IPS DF 6.9 (cell line): ENCODE results near the gene FIP1L1.
"Not testable (repeated sequence)": the region's sequence is repeated elsewhere in the genome, so short reads cannot be mapped to it uniquely, and the experiment has no call there.

Experiments used
- DNase-seq: peaks from one replicate; pipeline ENCODE4 v3.0.0-alpha.2; 2013; ENCODE audit warnings: low read depth, low spot score
- H3K27ac ChIP-seq: one replicate; pipeline ENCODE4 v1.5.1; 2013; ENCODE audit warnings: low read length, control low read depth
- H3K27me3 ChIP-seq: 2 replicates; pipeline ENCODE4 v1.6.1; 2013; ENCODE audit warnings: mild to moderate bottlenecking, low read length; ENCODE audit not compliant: control insufficient read depth, insufficient read depth
- H3K36me3 ChIP-seq: 2 replicates; pipeline ENCODE4 v1.6.1; 2013; ENCODE audit warnings: low read length; ENCODE audit not compliant: control insufficient read depth, insufficient read depth
- H3K4me1 ChIP-seq: 2 replicates; pipeline ENCODE4 v1.6.1; 2013; ENCODE audit warnings: low read length; ENCODE audit not compliant: control insufficient read depth, insufficient read depth
- H3K4me3 ChIP-seq: 2 replicates; pipeline ENCODE4 v1.5.1; 2013; ENCODE audit warnings: mild to moderate bottlenecking, low read length
- H3K9me3 ChIP-seq: 2 replicates; pipeline ENCODE4 v1.6.1; 2013; ENCODE audit warnings: low read length, inconsistent platforms; ENCODE audit not compliant: control insufficient read depth, insufficient read depth
- WGBS: extraction: QIAGEN DNeasy Blood & Tissue Kit; methylation state at CpG from one replicate; pipeline ENCODE4 v1.1.7; 2013; ENCODE audit warnings: mixed read lengths, missing lambda C conversion rate; ENCODE audit not compliant: insufficient read length, insufficient coverage; 5-methylcytosine and 5-hydroxymethylcytosine counted together

Gene FIP1L1

GRCh38 chr4:53377319-53378170, at the start of gene FIP1L1:
Gene FIP1L1, plus strand, starts transcription at chr4:53377641. Its CDS starts 198 bp downstream, at chr4:53377839.
- no peaks in the 10 kb centered on the region for H3K36me3 ChIP-seq
- no CpG with 5 or more reads among the region's 85 CpGs for WGBS
- peak; percentile 72 for DNase-seq
- peak within 1 kb of the TSS; percentile 83 for H3K4me3 ChIP-seq
- H3K9me3 ChIP-seq, result no peaks in the 10 kb centered on the region
- no peaks in the 10 kb centered on the region for H3K4me1 ChIP-seq
- no peak within 1 kb of the TSS for H3K27ac ChIP-seq
- H3K27me3 ChIP-seq, result no peaks in the 10 kb centered on the region

GRCh38 chr4:53334916-53335315, 42.5 kb upstream of the FIP1L1 start:
- not testable (repeated sequence) for DNase-seq, H3K36me3 ChIP-seq, H3K4me3 ChIP-seq, H3K9me3 ChIP-seq, H3K27me3 ChIP-seq, H3K27ac ChIP-seq, H3K4me1 ChIP-seq
- WGBS, result no CpG with 5 or more reads among the region's 6 CpGs

GRCh38 chr4:53340145-53340544, 37.3 kb upstream of the FIP1L1 start:
- not testable (repeated sequence) for H3K27me3 ChIP-seq, H3K4me3 ChIP-seq, H3K4me1 ChIP-seq, H3K36me3 ChIP-seq, DNase-seq, H3K27ac ChIP-seq, H3K9me3 ChIP-seq
- WGBS, result no CpG with 5 or more reads among the region's 12 CpGs

GRCh38 chr4:53346392-53346791, 31.0 kb upstream of the FIP1L1 start:
- not testable (repeated sequence) for H3K27me3 ChIP-seq, H3K36me3 ChIP-seq
- no CpG with 5 or more reads among the region's 2 CpGs for WGBS

GRCh38 chr4:53346920-53347852, 30.3 kb upstream of the FIP1L1 start:
- no peak overlapping the region for H3K4me3 ChIP-seq
- DNase-seq, result no peak
- H3K9me3 ChIP-seq, result no peaks in the 10 kb centered on the region
- no peaks in the 10 kb centered on the region for H3K27me3 ChIP-seq
- no peaks in the 10 kb centered on the region for H3K36me3 ChIP-seq
- WGBS, result no CpG with 5 or more reads among the region's 5 CpGs
- H3K4me1 ChIP-seq, result no peaks in the 10 kb centered on the region; the same call in 1 of the 2 replicates
- no peak overlapping the region for H3K27ac ChIP-seq

More at GRCh38 chr4:53346392-53346791, 31.0 kb upstream of the FIP1L1 start:
- H3K4me3 ChIP-seq, DNase-seq, H3K27ac ChIP-seq, H3K4me1 ChIP-seq, H3K9me3 ChIP-seq: not testable (repeated sequence)

- 100% methylated on average over 1 of the region's 1 CpG for WGBS
- no peak overlapping the region for H3K27ac ChIP-seq
- H3K36me3 ChIP-seq, result no peaks in the 10 kb centered on the region
Observed at GRCh38 chr4:53348046-53348445, 29.4 kb upstream of the FIP1L1 start.

GRCh38 chr4:53349091-53349491, 28.4 kb upstream of the FIP1L1 start:
- no CpG with 5 or more reads among the region's 4 CpGs for WGBS
- H3K36me3 ChIP-seq, result no peaks in the 10 kb centered on the region
- no peaks in the 10 kb centered on the region for H3K9me3 ChIP-seq

More at GRCh38 chr4:53348046-53348445, 29.4 kb upstream of the FIP1L1 start:
- H3K9me3 ChIP-seq, result no peaks in the 10 kb centered on the region
- no peak overlapping the region for H3K4me3 ChIP-seq
- no peaks in the 10 kb centered on the region for H3K27me3 ChIP-seq
- DNase-seq, result no peak
- no peaks in the 10 kb centered on the region; the same call in 1 of the 2 replicates for H3K4me1 ChIP-seq

GRCh38 chr4:53354012-53354722, 23.3 kb upstream of the FIP1L1 start:
- no CpG with 5 or more reads among the region's 32 CpGs for WGBS
- Histone ChIP-seq H3K27me3 (no peaks in the 10 kb centered on the region), H3K27ac (no peak overlapping the region), H3K36me3 (no peaks in the 10 kb centered on the region), H3K9me3 (no peaks in the 10 kb centered on the region; the same call in 1 of the 2 replicates), H3K4me3 (no peak overlapping the region), H3K4me1 (no peaks in the 10 kb centered on the region)
- no peak for DNase-seq

More at GRCh38 chr4:53349091-53349491, 28.4 kb upstream of the FIP1L1 start:
- DNase-seq, result no peak
- Histone ChIP-seq H3K4me3 (no peak overlapping the region), H3K27ac (no peak overlapping the region), H3K4me1 (no peaks in the 10 kb centered on the region; the same call in 1 of the 2 replicates), H3K27me3 (no peaks in the 10 kb centered on the region)

GRCh38 chr4:53355930-53356521, 21.4 kb upstream of the FIP1L1 start:
- DNase-seq, result no peak
- no peaks in the 10 kb centered on the region; the same call in 1 of the 2 replicates for H3K9me3 ChIP-seq
- H3K4me3 ChIP-seq, result no peak overlapping the region
- no peaks in the 10 kb centered on the region for H3K27me3 ChIP-seq
- no peak overlapping the region for H3K27ac ChIP-seq
- H3K36me3 ChIP-seq, result no peaks in the 10 kb centered on the region
- H3K4me1 ChIP-seq, result no peaks in the 10 kb centered on the region
